HCT116 (cell line): ENCODE results near the gene ZNF839.

Experiments
- CEBPB ChIP-seq: IDR thresholded peaks from 2 replicates; pipeline ENCODE4 v1.6.1; 2012; ENCODE audit warnings: low read depth
- EZH2phosphoT487 ChIP-seq: fragments of 200-600 bp; IDR thresholded peaks from 2 replicates; pipeline ENCODE4 v1.6.1; 2018; ENCODE audit warnings: antibody characterized with exemption, borderline replicate concordance
- RAD21 ChIP-seq: IDR thresholded peaks from 2 replicates; pipeline ENCODE4 v1.6.1; 2012; ENCODE audit warnings: low read depth, mild to moderate bottlenecking
- TF ChIP-seq, protein P1 (sequence below), 3 experiments: fragments of 200-600 bp in 1 of 3; sonication (generic) in 1 of 3; IDR thresholded peaks in 2 of 3; conservative IDR thresholded peaks in 1 of 3; 2 replicates each; pipeline ENCODE4 v1.5.1; 2012 to 2017; ENCODE audit warnings: low read depth in 2 of 3, low read length in 2 of 3, antibody characterized with exemption in 1 of 3, borderline replicate concordance in 1 of 3, control low read depth in 1 of 3, mild to moderate bottlenecking in 1 of 3, mixed read lengths in 1 of 3, mixed run types in 1 of 3, moderate library complexity in 1 of 3; ENCODE audit not compliant: insufficient read depth in 1 of 3

GRCh38 chr14:102333390-102333789 lies 13.8 kb downstream of the ZNF839 start:
- TF ChIP-seq, protein P1, sequence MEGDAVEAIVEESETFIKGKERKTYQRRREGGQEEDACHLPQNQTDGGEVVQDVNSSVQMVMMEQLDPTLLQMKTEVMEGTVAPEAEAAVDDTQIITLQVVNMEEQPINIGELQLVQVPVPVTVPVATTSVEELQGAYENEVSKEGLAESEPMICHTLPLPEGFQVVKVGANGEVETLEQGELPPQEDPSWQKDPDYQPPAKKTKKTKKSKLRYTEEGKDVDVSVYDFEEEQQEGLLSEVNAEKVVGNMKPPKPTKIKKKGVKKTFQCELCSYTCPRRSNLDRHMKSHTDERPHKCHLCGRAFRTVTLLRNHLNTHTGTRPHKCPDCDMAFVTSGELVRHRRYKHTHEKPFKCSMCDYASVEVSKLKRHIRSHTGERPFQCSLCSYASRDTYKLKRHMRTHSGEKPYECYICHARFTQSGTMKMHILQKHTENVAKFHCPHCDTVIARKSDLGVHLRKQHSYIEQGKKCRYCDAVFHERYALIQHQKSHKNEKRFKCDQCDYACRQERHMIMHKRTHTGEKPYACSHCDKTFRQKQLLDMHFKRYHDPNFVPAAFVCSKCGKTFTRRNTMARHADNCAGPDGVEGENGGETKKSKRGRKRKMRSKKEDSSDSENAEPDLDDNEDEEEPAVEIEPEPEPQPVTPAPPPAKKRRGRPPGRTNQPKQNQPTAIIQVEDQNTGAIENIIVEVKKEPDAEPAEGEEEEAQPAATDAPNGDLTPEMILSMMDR (IDR thresholded peaks at IDR 0.05 in 2 of 3, conservative IDR thresholded peaks at IDR 0.05 in 1 of 3; ENCODE audit: borderline replicate concordance in 1 of 3, insufficient read depth in 1 of 3, low read depth in 2 of 3, low read length in 2 of 3) = no peak
- no peak for TF ChIP-seq CEBPB
- no peak for TF ChIP-seq EZH2phosphoT487
- TF ChIP-seq RAD21 = no peak
